C1 segment of cervical spinal cord (tissue), 14 donors: ENCODE results near the gene KLK3.
"Not testable (repeated sequence)": the region's sequence is repeated elsewhere in the genome, so short reads cannot be mapped to it uniquely, and the experiment has no call there.

Experiments
- DNase-seq, 14 donors: peaks; one replicate each; lab custom pipeline; 2025; lab: John Stamatoyannopoulos, UW

Gene KLK3

GRCh38 chr19:50861496-50862286 is 7.0 kb downstream of the KLK3 start:
- DNase-seq: no peak

GRCh38 chr19:50869479-50869878 is 14.8 kb downstream of the KLK3 start:
- DNase-seq: no peak

- DNase-seq: no peak
Observed at GRCh38 chr19:50870417-50871089, 15.8 kb downstream of the KLK3 start.

- no peak for DNase-seq
Observed at GRCh38 chr19:50873056-50873455, 18.3 kb downstream of the KLK3 start, which contains the start of gene KLK2. KLK2 (plus strand) TSS chr19:50873439; CDS start chr19:50873474, 35 bp downstream.

- DNase-seq: no peak
Observed at GRCh38 chr19:50874211-50874610, 19.5 kb downstream of the KLK3 start.

GRCh38 chr19:50875795-50876422 is 21.2 kb downstream of the KLK3 start:
- DNase-seq: no peak

GRCh38 chr19:50876456-50876855 is 21.7 kb downstream of the KLK3 start:
- no peak for DNase-seq

GRCh38 chr19:50877338-50877737 is 22.6 kb downstream of the KLK3 start:
- no peak for DNase-seq

- no peak for DNase-seq
Observed at GRCh38 chr19:50878851-50879250, 24.1 kb downstream of the KLK3 start.

- no peak for DNase-seq
Observed at GRCh38 chr19:50880241-50880640, 25.5 kb downstream of the KLK3 start.

GRCh38 chr19:50882188-50882587 is 27.5 kb downstream of the KLK3 start:
- DNase-seq: no peak

- no peak for DNase-seq
Observed at GRCh38 chr19:50889638-50890037, 34.9 kb downstream of the KLK3 start.

- no peak for DNase-seq
Observed at GRCh38 chr19:50890422-50891252, 35.9 kb downstream of the KLK3 start.

GRCh38 chr19:50891253-50891625 is 36.5 kb downstream of the KLK3 start:
- no peak for DNase-seq

GRCh38 chr19:50893047-50893736 is 38.5 kb downstream of the KLK3 start:
- DNase-seq: no peak

GRCh38 chr19:50894478-50895356 is 40.0 kb downstream of the KLK3 start:
- no peak for DNase-seq

GRCh38 chr19:50896089-50896590 is 41.4 kb downstream of the KLK3 start:
- DNase-seq: not testable (repeated sequence)

- DNase-seq: no peak
Observed at GRCh38 chr19:50896591-50897190, 42.0 kb downstream of the KLK3 start.

GRCh38 chr19:50897191-50897607 is 42.5 kb downstream of the KLK3 start:
- DNase-seq: no peak
